HG02938 (cell line): ENCODE results near the gene LMTK3.

ENCODE experiments used
- ATAC-seq: cut with Tn5 transposase; IDR thresholded peaks from one replicate; pipeline ENCODE4 v1.9.1; 2021; ENCODE audit warnings: mild to moderate bottlenecking, moderate library complexity; ENCODE audit not compliant: unreplicated experiment

LMTK3 gene

DNA sequence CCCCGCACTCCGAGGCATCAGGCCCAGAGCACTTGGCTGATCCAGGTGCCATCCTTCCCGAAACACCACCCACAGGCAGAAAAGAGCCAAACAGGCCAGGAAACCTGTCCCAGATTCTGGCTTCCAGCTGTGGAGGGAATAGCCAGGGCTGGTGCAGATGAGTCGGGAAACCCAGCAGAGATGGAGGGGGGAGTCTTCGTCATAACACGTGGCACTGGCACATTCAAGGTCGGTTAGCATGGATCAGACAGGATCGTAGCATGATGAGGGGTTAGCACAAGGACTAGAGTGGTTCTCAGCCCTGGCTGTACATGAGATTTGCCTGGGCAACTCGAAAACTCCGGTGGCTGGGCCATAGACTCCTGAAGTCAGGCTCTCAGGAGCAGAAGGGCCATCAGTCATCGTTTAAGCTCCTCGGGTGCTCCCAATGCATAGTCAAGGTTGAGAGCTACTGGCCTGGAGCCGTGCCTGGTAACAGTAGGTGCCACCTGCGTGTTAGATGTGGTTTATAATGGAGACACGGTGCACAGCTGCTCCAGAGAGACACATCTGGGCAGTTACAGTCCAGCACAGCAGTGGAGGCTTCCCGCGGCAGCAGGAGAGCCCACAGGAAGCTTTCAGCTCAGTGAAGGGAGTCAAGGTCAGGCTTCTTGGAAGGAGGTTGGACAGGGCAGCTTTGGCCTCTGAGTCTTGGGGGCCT, 36.1 kb downstream of the LMTK3 start:
- no peak for ATAC-seq

DNA sequence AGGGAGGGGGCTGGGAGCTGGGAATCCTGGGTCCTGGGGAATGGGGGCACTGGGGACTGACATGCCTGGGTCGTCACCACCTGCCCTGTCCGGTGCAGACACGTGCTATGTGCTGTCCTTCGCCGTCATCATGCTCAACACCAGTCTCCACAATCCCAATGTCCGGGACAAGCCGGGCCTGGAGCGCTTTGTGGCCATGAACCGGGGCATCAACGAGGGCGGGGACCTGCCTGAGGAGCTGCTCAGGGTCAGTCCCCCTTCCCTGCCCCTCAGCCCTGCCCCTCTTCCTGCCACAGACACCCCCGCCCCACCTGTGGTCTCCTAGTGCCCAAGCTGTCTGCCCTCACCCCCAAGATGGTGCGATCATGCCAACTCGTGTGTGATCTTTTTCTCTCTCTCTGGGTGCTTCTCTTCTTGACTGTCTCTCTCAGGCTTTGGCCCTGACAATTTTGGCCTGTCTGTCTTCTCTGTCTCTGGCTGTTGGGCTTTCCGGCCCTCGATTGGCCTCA, 37.5 kb downstream of the LMTK3 start:
- ATAC-seq: no peak

DNA sequence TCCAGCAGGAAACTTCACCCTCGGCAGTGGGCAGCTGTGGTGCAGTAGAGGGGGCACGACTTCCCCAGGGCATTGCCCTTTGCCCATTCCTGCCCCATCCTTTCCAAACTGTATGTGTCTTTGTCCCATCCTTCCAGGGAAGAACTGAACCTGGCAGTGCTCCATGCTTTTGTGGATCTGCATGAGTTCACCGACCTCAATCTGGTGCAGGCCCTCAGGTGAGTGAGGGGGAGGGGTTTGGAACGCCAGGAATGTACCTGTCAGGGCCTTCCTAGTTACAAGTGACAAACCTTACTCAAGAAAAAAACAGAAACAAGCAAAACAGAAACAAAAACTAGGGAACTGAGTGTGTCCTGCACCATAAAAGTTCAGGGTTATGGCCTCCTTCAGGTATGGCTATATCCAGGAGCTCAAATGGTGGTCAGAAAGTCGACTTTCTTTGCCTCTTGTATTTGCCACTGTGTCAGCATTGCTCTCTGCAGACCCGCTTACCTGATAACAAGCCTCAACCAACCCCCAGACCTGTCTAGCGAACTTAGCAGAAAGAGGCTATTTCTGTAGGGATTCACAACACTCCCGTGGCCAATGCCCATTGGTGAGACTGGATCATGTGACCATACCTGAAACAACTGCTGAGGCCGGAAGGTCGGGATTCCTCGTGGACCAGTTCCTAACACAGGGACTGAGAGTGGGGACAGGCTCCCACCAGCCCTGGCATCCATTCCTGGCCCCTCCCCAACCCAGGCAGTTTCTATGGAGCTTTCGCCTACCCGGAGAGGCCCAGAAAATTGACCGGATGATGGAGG, 38.3 kb downstream of the LMTK3 start:
- no peak for ATAC-seq

DNA sequence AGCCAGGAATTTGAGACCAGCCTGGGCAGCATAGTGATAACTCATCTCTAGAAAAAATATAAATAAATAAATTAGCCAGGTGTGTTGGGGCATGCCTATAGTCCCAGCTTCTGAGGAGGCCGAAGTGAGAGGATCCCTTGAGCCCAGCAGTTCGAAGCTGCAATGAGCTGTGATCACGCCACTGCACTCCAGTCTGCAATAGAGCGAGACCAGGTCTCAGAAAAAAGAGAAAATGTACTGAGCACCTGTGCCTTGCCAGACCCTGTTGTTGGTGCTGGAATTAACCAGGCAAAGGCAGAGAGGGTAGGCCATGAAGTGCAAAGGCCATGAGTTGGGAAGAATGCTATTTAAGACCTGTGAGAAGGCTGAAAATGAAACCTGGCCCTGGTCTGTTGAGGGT, 39.8 kb downstream of the LMTK3 start:
- no peak for ATAC-seq

DNA sequence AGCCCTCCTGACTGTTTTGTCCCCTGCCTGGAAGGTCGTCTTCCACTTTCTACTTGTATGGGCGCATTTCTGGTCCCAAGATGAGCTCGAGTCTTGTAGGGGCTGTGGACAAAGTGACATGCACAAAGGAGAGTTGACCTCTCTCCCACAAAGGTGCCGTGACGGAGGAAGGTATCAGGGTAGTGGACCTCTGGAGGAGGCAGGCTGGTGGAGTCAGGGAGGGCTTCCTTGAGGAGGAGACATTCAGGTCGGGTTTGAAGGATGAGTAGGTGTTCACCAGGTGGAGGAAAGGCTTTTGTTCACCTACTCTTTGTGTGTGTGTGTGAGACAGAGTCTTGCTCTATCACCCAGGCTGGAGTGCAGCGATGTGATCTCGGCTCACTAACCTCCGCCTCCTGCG, 40.8 kb downstream of the LMTK3 start:
- no peak for ATAC-seq

DNA sequence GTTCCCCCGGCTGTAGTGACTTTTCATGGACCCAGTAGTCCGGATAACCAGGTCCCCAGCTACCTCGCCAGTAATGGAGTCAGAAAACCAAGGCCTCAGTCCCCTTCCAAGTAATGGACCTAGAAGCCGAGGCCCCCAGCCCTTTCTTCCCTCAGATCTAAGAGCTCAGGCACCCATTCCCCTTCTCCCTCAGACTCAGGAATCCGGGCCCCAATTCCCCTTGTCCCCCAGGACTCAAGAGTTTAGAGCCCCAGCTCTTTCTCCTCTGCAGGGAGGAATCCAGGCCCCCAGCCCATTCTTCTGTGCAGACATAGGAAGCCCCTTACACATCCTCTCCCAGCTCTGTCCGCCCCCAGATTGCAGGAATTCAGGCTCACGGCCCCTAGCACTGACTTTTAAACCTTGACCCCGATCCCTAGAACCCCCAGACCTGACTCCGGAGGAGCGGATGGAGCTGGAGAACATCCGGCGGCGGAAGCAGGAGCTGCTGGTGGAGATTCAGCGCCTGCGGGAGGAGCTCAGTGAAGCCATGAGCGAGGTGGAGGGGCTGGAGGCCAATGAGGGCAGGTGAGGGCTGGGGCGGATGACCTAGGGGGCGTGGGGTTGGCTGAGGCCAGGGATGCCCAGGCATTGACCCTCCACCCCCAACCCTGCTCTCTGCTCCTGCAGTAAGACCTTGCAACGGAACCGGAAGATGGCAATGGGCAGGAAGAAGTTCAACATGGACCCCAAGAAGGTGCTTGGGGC, 41.5 kb downstream of the LMTK3 start:
- ATAC-seq: no peak

DNA sequence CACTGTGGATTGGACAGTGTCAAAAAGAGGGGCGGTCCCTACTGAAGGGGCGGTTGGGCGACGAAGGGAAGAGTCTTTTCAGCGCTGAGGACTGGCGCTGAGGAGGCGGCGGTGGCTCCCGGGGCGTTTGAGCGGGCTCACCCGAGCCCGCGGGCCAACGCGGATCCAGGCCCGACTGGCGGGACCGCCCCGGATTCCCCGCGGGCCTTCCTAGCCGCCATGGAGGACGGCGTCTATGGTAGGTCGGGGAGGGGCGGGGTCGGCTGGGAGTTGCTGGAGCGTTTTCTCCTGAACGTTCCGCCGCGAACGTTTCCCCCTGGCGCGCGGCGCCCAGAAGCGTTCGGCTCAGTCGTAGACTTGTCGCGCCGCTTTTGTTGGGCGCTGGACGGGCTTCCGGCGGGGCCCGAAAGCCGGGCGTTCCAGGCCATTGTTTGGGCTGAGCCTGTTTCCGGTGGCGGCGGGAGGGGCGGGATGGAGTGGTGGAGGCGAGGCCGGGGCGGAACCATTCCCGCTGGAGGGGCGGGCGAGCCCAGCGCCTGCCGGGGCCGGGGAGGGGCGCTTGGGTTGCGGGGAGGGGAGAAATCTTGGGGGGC, 42.2 kb downstream of the LMTK3 start, which contains the start of gene CYTH2:
Gene CYTH2 (plus strand): TSS at position 81 of the 593 bp plus-strand sequence. CDS start 139 bp downstream, at position 220.
- ATAC-seq: peak; percentile 21

DNA sequence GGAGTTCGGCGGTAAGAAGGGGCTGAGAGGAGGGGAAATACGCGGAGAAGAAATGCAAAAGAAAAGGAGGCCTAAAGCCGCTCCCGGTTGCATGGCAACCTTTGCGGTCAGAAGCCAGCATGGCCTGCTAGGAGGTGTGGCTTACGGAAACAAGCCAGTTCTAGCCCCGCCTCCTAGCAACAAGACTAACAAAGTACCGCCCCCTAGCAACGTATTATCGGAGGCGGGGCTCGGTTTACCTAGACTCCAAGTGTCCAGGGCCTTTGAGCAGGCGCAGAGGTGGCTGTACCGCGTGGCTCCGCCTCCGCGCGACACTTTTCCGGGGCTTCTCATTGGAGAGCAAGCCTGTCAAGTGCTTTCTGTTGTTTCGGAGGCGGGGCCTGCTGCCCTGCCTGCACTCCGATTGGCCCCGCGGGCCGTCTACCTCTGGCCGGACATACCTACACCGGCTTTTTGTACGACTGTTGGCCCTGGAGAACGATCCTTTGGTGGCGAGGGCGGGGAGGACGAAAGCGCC, 42.8 kb downstream of the LMTK3 start:
- peak; percentile 90 for ATAC-seq

DNA sequence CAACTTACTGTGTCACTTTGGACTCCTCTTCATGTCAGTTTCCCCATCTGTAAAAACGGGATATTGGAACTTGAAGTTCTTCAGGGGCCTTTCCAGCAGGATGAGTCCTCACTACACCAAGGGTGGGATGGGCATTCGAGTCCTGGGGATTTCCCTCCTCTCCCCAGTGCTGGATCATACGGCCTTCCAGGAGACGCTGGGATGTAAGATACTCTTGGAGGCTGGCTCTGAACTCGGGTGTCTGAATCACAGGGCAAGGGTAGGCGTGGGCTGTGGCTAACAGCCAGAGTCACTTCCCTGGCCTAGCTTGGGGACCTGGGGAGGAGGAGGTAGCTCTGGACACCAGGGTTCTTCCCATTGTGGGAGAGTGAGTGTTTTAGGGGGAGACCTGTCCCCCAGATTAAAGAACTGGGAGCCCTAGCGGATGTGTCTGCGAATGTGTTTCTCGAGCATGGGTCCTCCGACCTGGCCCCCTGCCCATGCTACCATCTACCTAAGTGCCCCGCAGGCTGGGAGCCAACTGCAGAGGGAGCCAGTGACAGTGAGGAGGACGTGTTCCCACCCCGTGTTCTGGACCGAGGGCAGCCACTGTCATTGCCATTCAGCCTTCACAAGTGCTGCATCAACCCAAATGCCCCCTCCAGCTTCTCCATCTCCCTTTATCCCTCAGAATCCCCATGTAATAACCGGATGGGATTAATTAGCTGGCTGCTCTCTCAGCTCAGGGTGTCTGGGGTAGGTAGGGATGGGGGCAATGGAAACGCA, 44.9 kb downstream of the LMTK3 start:
- ATAC-seq: no peak

DNA sequence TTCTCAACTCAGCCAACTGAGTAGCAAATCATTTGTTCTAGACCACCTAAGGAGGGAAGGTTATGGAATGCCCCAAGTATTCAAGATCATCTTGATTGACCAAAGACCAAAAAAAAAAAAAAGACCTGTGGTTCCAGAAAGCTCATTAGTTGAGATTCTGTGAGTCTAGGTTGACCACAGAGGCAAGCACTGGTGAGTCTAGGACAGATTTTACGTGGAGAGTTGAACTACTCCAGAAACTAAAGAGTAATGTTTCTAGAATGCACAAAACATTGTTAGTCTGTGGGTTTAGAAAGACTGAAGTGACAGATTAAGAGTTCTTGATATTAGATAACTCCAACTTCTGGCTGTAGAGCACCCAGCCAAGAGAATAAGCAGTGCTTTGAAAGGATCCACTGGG, 46.4 kb downstream of the LMTK3 start:
- no peak for ATAC-seq

DNA sequence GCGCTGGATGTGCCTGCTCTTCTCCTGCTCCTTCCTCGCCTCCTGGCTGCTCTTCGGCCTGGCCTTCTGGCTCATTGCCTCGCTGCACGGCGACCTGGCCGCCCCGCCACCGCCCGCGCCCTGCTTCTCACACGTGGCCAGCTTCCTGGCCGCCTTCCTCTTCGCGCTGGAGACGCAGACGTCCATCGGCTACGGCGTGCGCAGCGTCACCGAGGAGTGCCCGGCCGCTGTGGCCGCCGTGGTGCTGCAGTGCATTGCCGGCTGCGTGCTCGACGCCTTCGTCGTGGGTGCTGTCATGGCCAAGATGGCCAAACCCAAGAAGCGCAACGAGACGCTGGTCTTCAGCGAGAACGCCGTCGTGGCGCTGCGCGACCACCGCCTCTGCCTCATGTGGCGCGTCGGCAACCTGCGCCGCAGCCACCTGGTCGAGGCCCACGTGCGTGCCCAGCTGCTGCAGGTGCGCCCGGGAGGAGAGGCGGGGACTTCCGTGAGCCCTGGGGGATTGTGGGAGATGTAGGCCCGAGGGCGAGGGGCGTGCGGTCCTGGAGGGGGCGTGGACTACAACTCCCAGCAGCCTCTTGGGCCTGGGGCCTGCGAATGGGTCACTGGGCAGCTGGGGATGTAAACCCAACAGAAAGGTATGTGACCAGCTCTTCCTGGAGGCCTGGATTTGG, 49.5 kb downstream of the LMTK3 start:
- ATAC-seq: no peak

DNA sequence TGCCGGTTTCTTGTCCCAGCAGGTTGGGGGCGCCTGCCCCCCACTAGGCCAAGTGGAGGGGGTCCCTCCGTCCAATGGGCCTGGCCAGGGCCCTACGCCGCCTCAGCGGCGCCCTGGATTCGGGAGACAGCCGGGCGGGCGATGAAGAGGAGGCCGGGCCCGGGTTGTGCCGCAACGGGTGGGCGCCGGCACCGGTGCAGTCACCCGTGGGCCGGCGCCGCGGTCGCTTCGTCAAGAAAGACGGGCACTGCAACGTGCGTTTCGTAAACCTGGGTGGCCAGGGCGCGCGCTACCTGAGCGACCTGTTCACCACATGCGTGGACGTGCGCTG, 50.0 kb downstream of the LMTK3 start:
- no peak for ATAC-seq

DNA sequence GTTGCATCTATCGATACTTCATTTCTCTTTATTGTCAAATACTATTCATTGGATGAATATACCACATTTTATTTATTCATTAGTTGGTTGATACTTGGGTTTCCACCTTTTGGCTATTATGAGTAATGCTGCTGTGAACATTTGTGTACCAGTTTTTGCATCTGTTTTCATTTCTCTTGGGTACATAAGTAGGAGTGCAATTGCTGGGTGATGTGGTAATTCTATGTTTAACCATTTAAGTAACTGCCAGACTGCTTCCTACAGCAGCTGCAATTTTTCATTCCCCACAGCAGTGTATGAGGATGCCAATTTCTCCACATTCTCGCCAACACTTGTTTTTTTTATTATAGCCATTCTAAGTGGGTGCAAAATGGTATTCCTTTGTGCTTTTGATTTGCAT, 53.6 kb downstream of the LMTK3 start:
- no peak for ATAC-seq

DNA sequence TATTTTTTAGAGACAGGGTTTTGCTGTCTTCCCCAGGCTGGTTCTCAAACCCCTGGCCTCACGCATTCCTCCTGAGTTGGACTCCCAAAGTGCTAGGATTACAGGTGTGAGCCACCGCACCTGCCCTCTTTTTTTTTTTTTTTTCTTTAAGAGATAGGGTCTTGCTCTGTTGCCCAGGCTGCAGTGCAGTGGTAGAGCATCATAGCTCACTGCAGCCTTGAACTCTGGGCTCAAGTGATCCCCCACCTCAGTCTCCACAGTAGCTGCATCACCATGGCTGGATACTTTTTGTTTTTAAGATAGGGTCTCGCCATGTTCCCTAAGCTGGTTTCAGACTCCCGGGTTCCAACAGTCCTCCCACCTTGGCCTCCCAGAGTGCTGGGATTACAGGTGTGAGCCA, 54.8 kb downstream of the LMTK3 start:
- no peak for ATAC-seq

DNA sequence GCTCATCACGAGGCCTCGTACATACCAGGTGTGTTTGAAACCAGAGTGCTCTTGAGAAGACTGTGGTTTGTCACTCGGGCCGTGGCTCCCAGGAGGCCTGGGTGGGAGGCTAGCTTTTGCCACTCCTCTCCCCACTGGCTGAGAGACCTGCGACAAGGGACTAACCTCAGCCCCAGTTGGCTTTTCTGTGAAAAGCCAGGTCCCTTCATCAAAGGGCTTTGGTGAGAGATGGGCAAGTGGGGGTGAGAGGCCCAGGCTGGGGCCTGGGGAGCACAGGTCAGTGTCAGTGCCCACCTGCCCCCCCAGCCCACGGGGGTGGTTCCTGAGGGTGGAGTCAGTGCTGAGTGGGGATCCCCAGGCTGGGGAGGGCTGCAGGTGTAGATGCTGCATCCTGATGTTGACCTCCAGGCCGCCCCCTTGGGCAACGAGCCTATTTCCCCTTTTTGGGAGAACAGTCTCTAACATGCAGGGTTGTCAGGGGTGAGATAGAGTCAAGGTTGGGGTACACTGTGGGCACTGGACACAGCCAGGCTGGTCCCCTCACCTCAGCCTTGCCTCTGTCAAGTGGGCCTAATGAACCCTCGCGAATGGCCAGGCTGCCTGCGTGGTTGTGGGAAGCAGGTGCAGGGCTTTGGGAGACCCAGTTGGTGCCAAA, 55.6 kb downstream of the LMTK3 start:
- no peak for ATAC-seq

DNA sequence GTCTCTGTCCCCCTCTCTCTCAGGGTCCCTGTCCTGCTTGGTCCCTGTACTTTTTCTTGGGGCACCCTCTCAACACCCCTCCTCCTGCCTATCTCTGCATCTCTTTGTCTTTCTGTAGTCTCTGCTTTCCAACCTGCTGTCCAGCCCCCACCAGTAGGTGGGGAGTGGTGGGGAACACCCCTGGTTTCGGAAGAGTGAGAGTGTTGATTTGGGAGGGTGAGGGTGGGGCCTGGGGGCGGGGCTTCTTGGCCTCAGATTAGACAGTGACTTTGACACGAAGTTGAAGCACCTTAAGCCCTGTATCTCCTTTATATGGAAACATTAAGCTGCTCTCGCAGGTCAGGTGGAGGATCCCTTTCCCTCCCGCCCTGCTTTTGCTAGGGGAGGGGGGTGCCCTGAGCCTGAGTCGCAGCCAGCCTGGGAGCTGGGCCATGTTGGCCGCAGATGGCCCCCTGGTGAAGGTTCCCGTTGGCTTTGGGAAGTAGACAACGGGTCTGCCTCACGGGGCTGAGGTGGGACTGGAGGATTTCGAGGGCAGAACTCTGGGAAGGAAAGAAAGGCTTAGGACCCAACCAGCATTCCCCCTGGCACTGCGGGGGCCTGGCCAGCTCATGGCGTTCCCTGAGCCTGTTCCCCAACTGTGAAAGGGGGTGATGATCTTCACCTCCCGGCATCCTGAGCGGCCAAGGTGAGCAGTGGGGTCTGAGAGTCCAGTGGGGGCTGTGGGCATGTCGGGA, 56.3 kb downstream of the LMTK3 start, which contains the start of gene KCNJ14:
Gene KCNJ14 (plus strand): TSS at position 404 of the 737 bp plus-strand sequence. CDS start 6,151 bp downstream, outside the sequence.
- no peak for ATAC-seq

DNA sequence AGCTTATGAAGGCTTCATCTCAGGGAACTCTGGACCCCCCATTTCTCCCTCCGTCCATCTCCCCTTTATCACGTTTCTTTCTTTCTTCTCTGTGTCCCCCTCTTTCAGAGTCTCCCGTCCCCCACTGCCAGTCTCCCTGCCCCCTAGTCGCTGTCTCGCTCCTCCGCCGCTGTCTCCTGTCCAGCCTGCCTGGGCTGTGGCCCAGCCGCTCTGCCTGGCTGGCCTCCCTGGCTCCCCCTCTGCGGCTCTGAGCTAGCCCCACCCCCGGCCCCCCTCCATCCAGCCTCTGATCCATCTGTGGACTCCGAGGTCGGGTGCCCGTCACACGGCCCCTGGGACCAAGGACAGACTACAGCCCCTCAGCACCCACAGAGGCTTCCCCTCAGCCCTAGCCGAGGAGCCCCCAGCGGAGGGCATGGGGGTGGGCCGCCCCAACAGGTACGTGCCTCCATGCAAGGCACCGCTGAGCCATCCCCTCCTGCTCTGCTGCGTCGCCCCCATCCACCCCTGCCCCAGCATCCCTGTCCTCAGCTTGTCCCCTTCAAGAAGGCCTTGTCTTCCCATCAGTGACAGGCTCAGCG, 57.4 kb downstream of the LMTK3 start:
- ATAC-seq: no peak
